ENCODE data around the gene CLP1.

CLP1 gene

DNA sequence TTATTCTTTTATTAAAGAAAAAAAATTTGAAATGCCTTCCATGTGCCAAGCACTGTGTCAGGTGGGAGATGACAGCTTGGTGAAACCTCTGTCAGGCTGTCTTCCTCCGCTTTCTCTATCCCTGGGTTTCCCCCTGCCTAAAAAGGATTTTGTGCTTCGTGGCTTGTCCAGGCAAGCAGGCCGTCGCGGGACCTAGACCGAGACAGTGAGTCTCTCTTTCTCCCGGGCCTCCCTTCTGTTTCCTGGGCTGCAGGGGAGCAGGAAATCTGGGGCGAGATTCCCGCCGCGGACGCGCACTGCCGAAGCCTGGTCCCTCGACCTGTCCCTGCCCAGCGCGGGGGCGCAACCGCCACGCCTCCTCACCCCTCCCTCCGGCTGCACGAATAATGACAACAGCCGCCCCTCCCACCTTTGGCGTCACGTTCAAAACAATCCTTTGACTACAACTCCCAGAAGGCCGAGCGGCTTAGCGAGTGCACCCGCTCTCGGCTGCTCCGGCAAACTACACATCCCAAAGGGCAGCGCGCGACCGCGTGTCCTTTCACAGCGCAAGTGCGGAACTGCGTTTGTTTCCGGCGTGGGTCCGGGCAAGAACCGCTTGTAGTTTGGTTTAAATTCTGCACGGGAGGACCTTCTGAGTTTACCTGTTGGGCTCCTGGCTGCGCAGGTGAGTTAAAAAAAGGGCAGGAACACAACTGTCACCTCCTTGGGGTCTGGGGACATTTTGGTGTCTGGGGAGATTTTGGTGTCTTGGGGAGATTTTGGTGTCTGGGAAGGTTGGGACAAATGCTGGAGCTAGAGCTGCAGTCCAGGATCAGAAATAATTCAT is at the start of gene CLP1:
TSS of gene CLP1 (plus strand) at position 569 of the 829 bp plus-strand sequence. CDS start 1,715 bp downstream, outside the sequence.
- peak; percentile 99 for DNase-seq

DNA sequence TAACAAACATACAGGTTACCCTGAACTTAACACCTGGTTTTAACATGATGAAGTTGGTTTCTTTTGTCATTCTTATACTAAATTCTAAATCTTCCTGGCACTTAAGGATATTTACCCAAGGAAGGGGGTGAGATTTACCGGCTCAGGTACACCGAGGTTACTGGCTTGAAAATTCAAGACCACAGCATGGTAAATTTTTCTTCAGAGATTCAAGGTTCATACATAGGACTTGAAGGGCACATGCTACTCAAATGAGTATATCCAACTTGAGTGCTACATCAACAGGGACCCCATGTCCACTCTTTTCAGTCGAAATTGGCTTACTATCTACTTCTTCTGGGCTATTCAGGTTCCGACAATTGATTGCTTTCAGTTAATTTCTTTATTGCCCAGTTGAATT is 47.4 kb upstream of the CLP1 start:
- no peak for DNase-seq

DNA sequence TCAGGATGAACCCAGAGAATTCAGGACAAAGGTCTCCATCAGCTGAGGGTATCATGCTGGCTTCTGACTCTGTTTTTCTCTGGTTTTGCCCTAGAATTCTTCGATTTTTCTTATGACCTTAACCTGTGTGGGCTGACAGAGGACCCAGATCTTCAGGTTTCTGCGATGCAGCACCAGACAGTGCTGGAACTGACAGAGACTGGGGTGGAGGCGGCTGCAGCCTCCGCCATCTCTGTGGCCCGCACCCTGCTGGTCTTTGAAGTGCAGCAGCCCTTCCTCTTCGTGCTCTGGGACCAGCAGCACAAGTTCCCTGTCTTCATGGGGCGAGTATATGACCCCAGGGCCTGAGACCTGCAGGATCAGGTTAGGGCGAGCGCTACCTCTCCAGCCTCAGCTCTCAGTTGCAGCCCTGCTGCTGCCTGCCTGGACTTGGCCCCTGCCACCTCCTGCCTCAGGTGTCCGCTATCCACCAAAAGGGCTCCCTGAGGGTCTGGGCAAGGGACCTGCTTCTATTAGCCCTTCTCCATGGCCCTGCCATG is 43.3 kb upstream of the CLP1 start:
- no peak for DNase-seq

DNA sequence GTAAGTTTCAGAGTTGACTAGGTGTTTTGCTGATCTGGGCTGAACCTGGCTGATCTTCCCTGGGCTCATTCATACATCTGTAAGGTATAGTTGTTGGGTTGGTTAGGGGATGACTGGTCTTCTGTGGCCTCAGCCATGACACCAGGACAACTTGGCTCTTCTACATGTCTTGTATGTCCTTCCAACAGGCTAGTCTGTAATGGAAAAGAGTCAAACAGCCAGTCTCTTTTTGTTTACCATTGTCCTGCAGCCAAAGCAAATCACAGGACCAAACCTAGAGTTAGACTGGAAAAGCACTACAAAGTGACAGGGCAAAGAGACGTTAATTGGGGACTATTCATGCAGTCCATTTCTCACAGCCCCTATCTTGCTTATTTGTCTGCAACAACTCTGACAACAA is 42.3 kb upstream of the CLP1 start:
- DNase-seq, result no peak

DNA sequence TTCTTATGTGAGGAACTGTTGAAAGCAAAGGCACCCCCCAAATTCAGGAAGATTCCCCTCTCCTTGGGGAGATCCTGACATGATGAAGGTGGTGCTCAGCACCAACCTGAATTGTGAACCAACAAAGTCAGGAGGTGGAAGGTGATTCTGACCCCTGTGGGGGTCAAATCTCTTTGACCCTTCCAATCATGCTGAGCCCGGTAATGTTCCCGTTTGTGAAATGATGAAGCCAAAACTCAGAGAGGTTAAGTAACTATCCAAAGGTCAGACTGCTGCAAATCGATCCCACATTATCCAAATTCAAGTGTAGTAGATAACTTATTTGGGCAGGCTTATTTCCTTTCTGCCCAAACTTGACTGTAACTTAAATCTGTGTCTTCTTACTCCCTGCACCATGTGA is 41.0 kb upstream of the CLP1 start:
- DNase-seq, result no peak

DNA sequence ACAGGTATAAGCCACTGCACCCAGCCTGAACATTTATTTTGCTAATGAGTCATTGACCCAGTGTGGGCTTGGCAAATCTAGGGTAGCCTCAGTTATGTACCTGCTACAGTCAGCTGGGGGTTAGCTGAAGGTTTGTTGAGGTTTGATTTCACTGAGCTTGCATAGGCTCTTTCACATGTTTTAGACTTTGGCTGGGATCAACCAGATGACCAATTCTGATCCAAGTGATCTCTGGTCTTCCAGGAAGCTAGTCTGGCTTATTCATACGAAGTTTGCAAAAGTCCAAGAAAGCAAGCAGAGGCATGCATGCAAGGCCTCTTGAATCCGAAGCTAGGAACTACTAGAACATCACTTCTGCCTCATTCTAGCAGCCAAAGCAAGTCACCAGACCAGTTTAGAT is 39.1 kb upstream of the CLP1 start:
- DNase-seq, result no peak

DNA sequence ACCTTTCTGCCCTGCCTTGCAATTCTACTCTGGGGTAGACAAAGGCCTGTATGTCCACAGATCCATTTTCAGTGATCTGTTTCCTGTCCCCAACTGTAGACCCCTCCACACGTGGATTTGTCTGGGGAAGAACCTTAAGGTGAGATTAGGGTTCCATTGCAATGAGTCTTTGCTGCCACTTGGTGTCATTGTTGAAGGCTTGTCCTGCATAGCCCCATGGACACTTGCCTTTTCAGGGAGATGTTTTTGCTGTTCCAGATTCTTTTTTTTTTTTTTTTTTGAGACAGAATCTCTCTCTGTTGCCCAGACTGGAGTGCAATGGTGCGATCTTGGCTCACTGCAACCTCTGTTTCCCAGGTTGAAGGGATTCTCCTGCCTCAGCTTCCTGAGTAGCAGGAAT is 38.2 kb upstream of the CLP1 start:
- DNase-seq, result no peak

DNA sequence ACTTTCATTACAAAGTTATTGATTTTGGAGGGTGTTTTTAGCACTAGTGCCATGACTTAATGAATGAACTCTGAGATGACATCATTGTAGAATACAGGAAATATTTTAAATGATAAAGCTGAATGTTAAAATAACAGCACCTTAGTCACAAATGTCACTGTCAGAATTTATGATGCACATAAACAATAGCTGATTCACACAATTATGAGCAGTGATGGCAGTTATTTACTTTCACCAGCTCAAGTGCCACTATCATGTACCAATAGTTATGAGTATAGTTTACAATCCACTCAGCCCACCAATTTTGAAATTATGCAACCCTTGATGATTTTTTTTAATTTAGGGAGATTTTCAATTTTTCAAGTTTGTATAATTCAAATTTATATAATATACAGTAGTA is 37.1 kb upstream of the CLP1 start:
- DNase-seq, result no peak

DNA sequence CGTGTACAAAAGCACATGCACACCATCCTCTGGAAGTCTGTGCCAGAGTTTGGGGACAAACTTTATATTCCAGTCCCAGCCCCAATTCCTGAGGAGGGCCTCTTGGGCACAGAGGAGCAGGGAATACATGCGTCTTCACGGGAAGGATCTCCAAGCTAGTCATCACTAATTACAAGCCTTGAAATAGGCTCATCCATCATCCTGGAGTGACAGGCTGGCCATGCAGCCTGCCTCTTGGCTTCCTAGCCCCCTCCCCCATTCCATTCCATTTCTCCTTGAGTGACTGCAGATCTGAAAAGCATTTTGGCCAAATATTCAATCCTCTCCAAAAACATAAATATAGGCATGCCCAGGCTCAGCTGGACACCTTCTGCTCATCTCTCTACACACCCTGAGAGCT is 35.3 kb upstream of the CLP1 start:
- DNase-seq, result no peak

DNA sequence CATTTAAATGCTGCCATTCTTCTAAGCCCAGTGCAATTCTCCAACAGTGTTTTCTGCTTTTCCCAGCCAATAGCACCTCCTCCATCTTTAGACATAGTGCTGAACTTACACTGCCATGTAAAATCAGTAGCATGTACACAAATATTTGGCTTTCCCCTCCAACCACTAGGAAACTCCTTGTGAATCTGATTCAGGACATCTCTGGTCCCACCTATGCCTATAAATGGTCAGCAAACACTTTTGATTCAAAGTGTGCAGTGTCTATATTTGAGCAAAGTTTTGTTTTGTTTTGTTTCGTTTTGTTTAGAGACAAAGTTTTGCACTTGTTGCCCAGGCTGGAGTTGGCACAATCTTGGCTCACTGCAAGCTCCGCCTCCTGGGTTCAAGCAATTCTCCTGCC is 32.7 kb upstream of the CLP1 start:
- no peak for DNase-seq

DNA sequence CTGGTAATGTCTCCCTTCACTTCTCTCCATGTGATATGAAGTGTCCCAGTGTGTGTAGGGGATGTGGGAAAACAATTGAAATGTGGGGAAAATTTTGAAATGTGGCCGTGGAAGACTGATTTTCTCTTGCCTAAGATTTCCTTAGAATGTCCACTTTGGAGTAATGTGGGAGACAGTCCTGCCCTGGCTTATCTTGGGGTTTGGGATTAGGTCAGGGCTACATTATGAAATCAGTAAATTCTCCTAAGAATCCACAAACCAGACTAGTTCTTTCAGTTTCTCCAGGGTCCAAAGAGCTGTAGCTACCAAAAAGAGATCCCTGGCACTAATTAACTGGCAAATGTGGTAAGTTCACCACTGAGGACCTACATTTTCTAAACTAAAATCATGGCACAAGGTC is 30.7 kb upstream of the CLP1 start:
- DNase-seq, result no peak

DNA sequence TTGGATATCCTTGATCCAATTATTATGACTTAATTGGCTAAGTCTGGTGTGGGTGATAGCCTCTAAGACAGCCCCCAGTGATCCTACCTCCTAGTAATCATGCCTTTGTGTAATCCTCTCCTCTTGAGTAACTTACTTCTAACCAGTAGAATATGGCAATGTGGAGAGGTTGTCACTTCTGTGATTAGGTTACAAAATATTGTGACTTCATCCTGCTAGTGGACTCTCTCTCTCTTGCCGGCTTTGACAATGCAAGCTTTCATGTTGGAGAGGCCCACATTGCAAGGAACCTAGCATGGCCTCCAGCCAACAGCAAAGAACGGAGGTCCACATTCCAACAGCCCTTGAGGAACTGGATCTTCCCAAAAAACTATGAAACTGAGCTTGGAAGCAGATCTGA is 27.4 kb upstream of the CLP1 start:
- no peak for DNase-seq

DNA sequence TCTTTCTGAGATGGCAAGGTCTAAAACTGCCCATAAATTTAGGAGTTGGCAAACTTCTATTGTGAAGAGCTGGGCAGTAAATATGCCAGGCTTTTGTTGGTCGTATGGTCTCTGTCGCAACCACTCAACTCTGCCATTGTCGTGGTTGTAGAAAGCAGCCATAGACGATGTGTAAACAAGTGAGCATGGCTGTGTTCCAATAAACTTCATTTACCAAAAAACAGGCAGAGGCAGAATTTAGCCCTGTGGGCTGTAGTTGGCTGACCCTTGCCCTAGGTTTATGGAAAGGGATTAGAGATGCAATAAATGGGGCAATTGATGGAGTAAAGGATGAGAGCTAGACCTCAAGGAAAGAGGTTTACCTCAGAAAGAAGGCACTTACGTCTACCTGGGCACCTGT is 25.4 kb upstream of the CLP1 start:
- DNase-seq, result no peak

DNA sequence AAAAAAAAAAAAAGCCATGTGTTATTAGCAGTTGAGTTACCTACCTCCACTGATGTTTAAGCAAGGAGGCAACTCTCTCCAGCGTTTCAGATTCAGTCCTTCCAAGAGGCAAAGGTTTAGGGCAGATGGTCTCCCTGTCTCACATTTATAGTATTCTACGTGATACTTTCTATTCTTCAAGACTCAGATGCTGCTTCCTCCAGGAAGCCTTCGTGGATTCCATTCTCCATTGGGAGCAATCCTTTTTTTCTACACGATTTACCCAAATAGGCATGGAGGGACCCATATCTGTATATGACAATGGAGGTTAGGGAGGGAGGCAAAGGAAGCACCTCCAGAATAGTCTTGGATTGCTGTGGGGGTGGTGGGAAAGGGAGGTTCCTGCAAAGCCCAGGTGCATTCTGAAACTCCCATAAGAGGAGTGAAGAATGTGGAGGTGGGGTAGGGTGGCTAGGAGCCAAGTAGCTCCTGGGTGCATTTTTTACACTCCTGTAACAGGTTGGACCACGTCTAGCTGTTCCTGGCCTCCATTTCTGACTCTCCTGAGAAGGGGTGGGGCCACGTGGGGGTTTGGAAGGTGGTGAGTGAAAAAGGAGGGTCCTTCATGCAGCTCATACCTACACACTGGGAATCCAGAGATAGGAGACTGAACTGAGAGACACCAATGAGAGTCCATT is 24.0 kb upstream of the CLP1 start:
- DNase-seq, result no peak

DNA sequence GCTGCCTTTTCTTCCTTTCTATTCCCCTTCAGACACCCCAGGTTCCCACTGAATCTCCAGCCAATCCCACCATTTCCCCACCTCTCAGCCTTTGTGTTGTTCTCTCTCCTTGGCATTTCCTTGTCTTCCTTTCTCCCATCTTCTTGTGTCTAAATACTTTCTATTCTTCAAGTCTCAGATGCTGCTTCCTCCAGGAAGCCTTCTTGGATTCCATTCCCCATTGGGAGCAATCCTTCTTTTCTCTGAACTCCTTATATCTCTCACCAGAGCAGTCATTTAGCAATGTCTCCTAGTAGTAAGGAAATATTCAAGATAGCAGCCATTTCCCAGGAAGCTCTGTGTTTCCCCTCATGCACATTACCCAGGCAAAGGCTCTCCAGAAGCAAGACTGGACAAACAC is 23.3 kb upstream of the CLP1 start:
- DNase-seq, result no peak

DNA sequence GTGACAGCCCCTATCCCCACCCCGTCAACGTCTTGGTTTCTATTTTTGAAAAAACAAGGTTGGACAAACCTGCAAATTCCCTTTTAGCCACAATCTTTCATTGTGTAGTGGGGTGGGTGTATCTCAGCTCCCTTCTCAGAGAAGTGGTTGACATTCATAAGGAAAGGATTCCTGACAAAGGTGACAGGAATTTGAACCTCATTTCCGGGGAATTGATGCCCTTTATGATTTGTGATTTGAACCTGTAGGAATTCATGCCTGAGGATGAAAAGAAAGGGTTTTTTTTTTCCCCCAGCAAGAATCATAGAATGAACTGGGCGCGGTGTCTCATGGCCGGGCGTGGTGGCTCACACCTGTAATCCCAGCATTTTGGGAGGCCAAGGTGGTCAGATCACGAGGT is 22.3 kb upstream of the CLP1 start:
- no peak for DNase-seq

DNA sequence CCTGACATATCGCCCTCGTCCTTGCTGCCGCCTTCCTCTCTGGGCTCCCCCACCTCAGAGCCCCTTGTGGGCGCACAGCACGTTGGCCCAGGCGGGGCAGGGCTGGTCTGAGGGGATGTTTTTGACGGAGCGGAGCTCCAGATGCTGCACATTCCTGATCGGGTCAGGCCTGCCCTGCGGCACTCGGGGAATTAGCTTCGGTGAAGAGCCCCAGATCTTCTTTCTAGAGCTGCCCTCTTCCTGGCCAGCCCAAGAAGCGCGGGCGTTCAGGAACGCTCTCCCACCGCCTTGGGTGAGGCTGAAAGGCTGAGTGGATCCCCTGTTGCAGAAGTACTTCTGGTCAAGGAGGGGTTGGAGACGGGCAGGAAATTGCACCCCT is 19.9 kb upstream of the CLP1 start:
- no peak for DNase-seq

DNA sequence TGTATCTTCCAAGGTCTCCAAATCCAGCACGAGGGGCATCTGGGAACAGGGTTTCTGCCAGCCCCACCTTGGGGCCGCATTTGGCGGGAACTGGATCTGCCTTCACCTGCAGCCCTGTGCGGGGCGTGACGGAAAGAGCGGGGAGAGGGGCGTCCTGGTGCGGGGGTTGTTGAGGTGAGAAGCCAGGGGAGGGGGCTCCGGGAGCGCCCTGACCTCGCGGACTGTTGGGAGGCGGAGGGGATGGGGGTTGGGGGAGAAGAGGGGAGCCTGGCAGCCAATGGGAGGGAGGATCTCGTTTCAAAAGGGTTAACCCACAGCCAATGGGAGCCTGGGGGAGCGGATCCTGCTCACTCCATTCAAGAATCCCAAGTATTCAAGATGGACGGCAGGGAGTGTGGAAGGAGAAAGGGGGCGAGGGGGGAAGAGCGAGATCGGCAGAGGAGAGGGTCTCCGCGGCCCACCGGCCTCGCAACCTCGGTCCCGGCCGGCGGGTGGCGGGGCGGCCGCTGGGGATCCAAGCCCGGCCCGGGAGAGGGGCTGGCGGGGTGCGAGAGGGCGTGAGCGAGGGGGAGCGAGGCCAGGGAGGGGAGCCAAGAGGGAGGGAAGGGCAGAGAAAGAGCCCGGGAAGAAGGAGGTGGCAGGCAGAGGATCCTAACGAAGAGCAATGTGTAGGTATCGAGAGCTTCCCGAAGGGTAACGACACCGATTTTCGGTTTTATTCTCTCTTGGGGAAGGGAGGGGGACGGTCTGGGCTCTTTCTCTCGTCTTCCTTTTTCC is 19.4 kb upstream of the CLP1 start:
- no peak for DNase-seq

DNA sequence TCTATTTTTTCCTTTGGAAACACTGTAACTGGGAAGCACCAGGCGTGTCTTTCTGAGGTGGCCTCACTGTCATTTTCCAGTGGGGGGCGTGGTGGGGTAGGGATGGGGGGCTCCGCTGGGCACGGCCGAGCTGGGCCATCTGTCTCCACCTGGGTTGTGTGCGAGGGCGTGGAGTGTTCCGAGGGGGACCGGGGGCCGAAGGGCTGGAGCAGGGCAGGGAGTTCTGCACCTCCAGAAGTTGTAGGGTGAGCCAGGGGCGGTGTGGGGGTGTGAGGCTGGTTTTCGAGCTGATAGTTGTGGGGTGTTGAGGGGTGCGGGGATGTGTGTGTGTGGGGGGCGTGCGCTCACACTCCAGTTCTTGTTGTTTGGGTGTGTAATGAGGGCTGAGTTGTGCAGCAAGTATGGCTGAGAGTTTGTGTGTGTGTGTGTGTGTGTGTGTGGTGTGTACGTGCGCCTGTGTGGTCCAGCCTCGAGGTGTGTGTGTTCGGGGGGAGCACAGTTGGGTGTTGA is 18.7 kb upstream of the CLP1 start:
- no peak for DNase-seq

DNA sequence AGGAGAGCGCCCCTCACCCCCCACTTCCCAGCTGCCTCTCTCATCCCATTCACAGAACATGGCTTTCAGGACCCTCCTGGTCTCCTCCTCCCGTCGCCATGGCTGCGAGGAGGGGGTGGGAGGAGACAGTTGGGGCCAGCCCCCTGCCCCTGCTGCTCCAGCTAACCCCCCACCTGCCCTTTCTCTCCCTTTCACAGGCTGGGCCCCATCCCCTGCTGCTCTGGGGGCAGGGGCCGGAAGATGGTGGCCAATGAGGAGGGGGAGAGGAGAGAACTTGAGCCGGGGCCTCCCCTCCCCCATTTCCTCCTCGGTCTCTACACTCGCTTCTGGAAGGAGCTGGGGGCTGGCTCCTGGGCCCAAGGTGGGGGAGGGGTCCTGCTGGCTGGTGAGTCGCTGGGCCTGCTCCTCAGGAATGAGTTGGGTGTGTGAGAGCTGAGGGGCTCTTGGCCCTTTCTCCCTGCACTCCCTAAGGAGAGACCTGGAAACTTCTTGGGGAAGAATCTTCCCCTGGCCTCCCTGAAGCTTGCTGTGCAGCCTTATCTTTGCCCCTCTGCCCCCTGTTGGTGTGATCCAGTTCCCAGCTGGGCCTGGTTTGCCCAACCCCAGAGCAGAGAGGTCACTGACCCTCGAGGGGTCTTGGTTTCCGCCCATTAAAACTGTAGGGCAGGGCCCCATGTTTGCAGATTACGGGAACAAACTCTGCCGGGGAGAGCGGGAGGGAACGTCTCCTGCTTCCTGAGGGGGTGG is 18.1 kb upstream of the CLP1 start:
- no peak for DNase-seq

DNA sequence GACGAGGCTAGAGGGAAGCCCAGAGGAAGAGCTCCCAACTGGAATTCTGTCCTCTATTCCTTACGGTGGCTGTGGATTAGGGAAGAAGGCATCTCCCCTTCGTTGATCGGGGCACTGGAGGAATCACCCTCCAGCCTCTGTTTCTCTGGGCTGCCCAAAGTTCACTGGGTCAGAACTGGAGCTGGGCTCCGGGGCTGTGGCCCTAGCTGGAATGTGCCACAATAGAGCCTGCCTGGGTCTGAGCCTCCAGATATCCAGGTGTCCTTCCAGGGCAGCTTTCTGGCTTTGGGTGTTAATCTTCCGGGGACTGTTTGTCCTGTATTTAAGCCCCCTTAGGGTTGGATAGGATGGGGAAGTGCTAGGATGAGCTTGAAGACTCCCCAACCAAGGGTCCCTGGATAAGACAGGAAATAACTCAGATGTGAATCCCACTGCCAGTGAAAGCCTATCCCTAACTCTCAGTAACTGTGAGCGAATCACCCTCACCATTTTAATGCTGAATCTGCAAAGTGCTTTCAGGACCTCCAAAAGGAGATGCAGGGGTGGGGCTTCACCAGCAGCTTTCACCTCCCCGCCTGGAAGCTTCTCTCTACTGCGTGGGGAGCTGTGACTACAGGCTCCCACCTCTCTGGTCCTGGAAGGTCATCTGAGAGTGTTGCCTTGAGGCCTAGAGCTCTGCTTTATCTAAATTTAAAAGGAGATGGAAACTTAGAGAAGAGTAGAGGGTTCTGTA is 17.3 kb upstream of the CLP1 start:
- no peak for DNase-seq
